MM.1S (cell line): Measurements from ENCODE around the gene SLC7A1.

ENCODE experiments used
- DNase-seq: peaks from one replicate; pipeline ENCODE4 v3.0.0-alpha.2; 2015
- H2AFZ ChIP-seq: fragments of 300-600 bp; sonication (generic); 2 replicates; pipeline ENCODE4 v1.6.0; 2016; ENCODE audit warnings: antibody characterized with exemption, low read length
- H3F3A ChIP-seq: fragments of 300-600 bp; sonication (generic); 2 replicates; pipeline ENCODE4 v1.6.1; 2016; ENCODE audit warnings: mild to moderate bottlenecking, antibody characterized with exemption, low read length, moderate library complexity, mixed read lengths; ENCODE audit not compliant: insufficient read depth
- H3K27ac ChIP-seq: fragments of 300-600 bp; sonication (generic); 2 replicates; pipeline ENCODE4 v1.5.1; 2016; ENCODE audit warnings: mild to moderate bottlenecking, low read length
- H3K27me3 ChIP-seq: fragments of 300-600 bp; sonication (generic); replicated peaks from 2 replicates; pipeline ENCODE4 v1.6.0; 2016; ENCODE audit warnings: low read length; ENCODE audit not compliant: insufficient read depth
- H3K36me3 ChIP-seq: fragments of 300-600 bp; sonication (generic); replicated peaks from 2 replicates; pipeline ENCODE4 v1.6.1; 2016; ENCODE audit warnings: mild to moderate bottlenecking, low read length, mixed read lengths; ENCODE audit not compliant: insufficient read depth
- H3K4me1 ChIP-seq: fragments of 300-600 bp; sonication (generic); 2 replicates; pipeline ENCODE4 v1.6.1; 2016; ENCODE audit warnings: low read length, mixed read lengths
- H3K4me2 ChIP-seq: fragments of 300-600 bp; sonication (generic); 2 replicates; pipeline ENCODE4 v1.6.0; 2016; ENCODE audit warnings: low read depth, low read length
- H3K4me3 ChIP-seq: fragments of 300-600 bp; sonication (generic); 2 replicates; pipeline ENCODE4 v1.5.1; 2016; ENCODE audit warnings: low read length, mixed read lengths
- H3K79me2 ChIP-seq: fragments of 300-600 bp; sonication (generic); 2 replicates; pipeline ENCODE4 v1.6.1; 2016; ENCODE audit warnings: mixed run types, low read length, mixed read lengths
- H3K9ac ChIP-seq: fragments of 300-600 bp; sonication (generic); 2 replicates; pipeline ENCODE4 v1.6.1; 2016; ENCODE audit warnings: low read length, mixed read lengths
- H3K9me2 ChIP-seq: fragments of 300-600 bp; sonication (generic); replicated peaks from 2 replicates; pipeline ENCODE4 v1.6.1; 2016; ENCODE audit warnings: mild to moderate bottlenecking, low read length, mixed read lengths; ENCODE audit not compliant: insufficient read depth
- H3K9me3 ChIP-seq: fragments of 300-600 bp; sonication (generic); replicated peaks from 2 replicates; pipeline ENCODE4 v1.6.1; 2016; ENCODE audit warnings: mild to moderate bottlenecking, low read length, mixed read lengths; ENCODE audit not compliant: insufficient read depth
- H4K20me1 ChIP-seq: fragments of 300-600 bp; sonication (generic); 2 replicates; pipeline ENCODE4 v1.6.1; 2016; ENCODE audit warnings: mild to moderate bottlenecking, low read length, moderate library complexity, mixed read lengths; ENCODE audit not compliant: insufficient read depth
- CTCF ChIP-seq: fragments of 300-600 bp; sonication (generic); IDR thresholded peaks from 2 replicates; pipeline ENCODE4 v1.5.1; 2016; ENCODE audit warnings: antibody characterized with exemption, low read length, mixed read lengths
- EZH2 ChIP-seq: fragments of 300-600 bp; sonication (generic); optimal IDR thresholded peaks from 2 replicates; pipeline ENCODE3; 2017; ENCODE audit warnings: low read depth, mild to moderate bottlenecking, antibody characterized with exemption, low read length, mixed read lengths
- EZH2phosphoT487 ChIP-seq: fragments of 300-600 bp; sonication (generic); IDR thresholded peaks from 2 replicates; pipeline ENCODE4 v1.6.1; 2018; ENCODE audit warnings: antibody characterized with exemption, low read length

The SLC7A1 gene

GRCh38 chr13:29598321-29598720 is 2.8 kb upstream of the SLC7A1 start:
- H3K4me2 ChIP-seq, result no peak overlapping the region
- no peaks in the 10 kb centered on the region for H3K36me3 ChIP-seq
- no peak overlapping the region for H3K27ac ChIP-seq
- H3K27me3 ChIP-seq, result no peaks in the 10 kb centered on the region
- no peaks in the 10 kb centered on the region for H3K9me3 ChIP-seq
- H3K79me2 ChIP-seq, result peaks cover 18% of the 10 kb centered on the region
- DNase-seq, result no peak
- no peak overlapping the region for H3K9ac ChIP-seq
- no peaks in the 10 kb centered on the region for H3F3A ChIP-seq
- no peaks in the 10 kb centered on the region for H3K9me2 ChIP-seq
- H3K4me3 ChIP-seq, result no peak overlapping the region
- no peak overlapping the region for H2AFZ ChIP-seq
- no peaks in the 10 kb centered on the region for H4K20me1 ChIP-seq
- TF ChIP-seq EZH2phosphoT487 (no peak), CTCF (no peak), EZH2 (no peak)
- no peaks in the 10 kb centered on the region for H3K4me1 ChIP-seq

GRCh38 chr13:29597706-29598105 is 2.2 kb upstream of the SLC7A1 start:
- H3K27me3 ChIP-seq, result no peaks in the 10 kb centered on the region
- TF ChIP-seq CTCF, result no peak
- TF ChIP-seq EZH2, result no peak
- TF ChIP-seq EZH2phosphoT487, result no peak

DNA sequence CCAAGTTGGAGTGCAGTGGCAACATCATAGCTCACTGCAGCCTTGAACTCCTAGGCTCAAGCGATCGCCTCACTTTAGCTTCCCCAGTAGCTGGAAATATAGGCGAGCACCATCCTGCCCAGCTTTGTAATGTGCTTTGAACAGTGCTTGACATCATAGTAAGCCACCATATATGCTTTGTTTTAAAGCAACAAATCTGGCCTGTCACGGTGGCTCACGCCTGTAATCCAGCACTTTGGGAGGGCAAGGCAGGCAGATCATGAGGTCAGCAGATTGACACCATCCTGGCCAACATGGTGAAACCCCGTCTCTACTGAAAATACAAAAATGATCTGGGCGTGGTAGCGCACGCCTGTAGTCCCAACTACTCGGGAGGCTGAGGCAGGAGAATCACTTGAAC is 1.8 kb upstream of the SLC7A1 start:
- Histone ChIP-seq H2AFZ (no peak overlapping the region), H3K4me2 (no peak overlapping the region), H3K27me3 (no peaks in the 10 kb centered on the region), H3K9me2 (no peaks in the 10 kb centered on the region), H3F3A (no peaks in the 10 kb centered on the region), H3K4me1 (no peaks in the 10 kb centered on the region), H3K79me2 (peaks cover 29% of the 10 kb centered on the region), H3K36me3 (no peaks in the 10 kb centered on the region), H3K9me3 (no peaks in the 10 kb centered on the region), H3K27ac (no peak overlapping the region), H3K9ac (no peak overlapping the region), H3K4me3 (no peak overlapping the region), H4K20me1 (no peaks in the 10 kb centered on the region)
- no peak for DNase-seq
- TF ChIP-seq EZH2 (no peak), CTCF (no peak), EZH2phosphoT487 (no peak)

More at GRCh38 chr13:29597706-29598105, 2.2 kb upstream of the SLC7A1 start:
- Histone ChIP-seq H3K36me3 (no peaks in the 10 kb centered on the region), H3K4me2 (no peak overlapping the region), H3K27ac (no peak overlapping the region), H3F3A (no peaks in the 10 kb centered on the region), H3K9me3 (no peaks in the 10 kb centered on the region), H3K4me1 (no peaks in the 10 kb centered on the region), H3K79me2 (peaks cover 24% of the 10 kb centered on the region), H4K20me1 (no peaks in the 10 kb centered on the region), H2AFZ (no peak overlapping the region), H3K9ac (no peak overlapping the region), H3K9me2 (no peaks in the 10 kb centered on the region), H3K4me3 (no peak overlapping the region)
- DNase-seq, result no peak
